Muscle of back (tissue), 11 donors: ENCODE data around the gene ACTRT2. TPM values are rescaled to one million over a fixed set of nuclear protein-coding genes. Genes with fewer than 3 reads are reported as not detected.

ENCODE experiments used
- DNase-seq, 3 donors: peaks; one replicate each; pipeline versions ENCODE4 v3.0.0 to v3.0.0-alpha.2; 2013
- polyA plus RNA-seq, 10 donors: library from polyadenylated mRNA; unstranded; fragments of 120-200 nt; gene quantifications; one replicate each; pipeline ENCODE4 v1.2.1, GENCODE V29; 2013; ENCODE audit not compliant: insufficient read length in 10 of 10

ACTRT2 gene
- polyA plus RNA-seq, 10 donors, result not detected

DNA sequence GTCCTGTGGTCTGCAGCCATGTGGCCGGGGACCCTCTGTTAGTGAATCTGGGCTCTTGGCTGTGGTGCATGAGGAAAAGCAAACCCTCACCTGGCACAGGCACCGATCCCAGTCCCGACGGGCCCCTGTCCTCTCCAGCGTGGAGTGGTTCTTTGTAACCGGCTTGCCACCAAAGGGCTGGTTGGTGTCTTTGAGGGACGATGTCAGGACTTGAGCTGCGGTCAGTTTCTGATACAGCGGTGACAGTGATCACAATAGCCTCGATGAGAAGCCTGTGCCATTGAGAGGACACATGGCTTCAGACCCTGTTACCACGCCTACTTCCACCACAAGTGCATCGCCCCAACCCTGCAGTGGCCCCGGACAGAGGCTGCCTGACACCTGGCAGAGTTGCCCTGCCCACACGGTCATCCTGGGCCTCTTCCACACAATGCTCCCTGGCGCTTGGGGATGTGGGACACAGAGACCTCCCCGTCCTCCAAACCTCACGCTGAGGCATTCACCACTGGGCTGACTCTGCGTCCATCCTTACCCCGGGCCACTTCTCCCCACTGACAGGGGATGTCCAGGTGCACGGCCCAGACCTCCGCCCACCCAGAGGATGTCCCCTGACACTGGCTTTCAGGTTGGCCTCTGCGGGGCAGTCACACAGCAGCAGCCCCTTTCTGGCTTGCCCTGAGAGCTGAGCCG lies 18.8 kb upstream of the ACTRT2 start:
- no peak for DNase-seq

DNA sequence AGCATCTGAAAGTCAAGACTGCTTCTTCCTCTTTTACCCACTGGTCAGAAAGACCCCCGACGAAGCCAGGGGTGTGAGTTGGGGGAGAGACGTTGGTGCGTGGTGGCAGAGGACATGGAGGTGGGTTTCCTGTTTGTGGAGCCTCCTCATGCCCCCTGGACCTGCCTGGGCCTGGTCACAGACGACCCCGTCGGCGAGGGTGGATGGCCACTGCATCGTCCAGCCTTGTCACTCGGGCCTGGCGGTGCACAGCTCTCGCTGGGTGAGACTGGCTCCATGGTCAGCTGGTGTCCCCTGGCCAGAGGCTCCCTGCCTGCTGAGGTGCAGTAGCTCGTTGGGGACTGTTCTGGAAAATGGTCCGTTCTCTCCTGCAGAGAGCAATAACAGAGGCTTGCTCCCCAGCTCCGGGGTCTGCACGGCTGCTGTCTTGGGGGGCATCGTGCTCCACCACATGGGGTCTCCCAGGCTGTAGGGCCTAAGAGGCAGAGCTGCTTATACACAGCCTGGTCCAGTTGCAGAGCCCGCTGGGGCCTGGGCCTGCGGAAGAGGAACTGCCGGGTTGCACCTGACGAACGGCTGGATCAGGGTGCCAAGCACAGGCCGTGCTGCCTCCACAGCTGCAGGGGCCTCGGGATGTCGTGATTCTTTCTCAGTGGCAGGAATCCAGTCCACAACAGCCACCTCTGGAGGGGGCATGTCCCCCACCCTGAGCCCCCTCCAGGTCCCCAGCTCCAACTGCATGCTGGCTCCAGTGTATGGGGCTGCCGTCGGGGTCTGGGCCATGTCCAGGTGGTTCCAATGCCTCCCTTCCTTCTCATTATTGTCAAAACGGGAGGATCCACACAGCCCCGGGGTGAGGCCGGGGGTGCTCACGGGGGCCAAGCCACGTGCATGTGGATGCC lies 18.0 kb upstream of the ACTRT2 start:
- no peak for DNase-seq

DNA sequence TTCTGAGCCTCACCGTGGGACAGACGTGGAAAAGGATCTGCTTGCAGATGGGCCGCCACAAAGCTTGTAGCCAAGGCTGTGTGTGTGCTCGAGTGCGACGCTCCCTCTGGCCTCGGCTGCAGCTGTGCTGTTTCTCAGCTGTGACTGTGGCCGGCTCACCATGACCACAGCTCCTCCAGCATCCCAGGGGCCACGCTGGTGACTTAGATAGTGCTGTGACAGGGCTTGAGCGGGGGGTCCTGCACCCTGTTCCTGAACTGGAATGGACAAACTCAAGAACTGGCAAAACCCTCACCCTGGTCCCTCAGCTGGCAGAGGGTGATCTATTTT lies 17.4 kb upstream of the ACTRT2 start:
- peak in 1 of 3 donors; percentile 52 for DNase-seq

DNA sequence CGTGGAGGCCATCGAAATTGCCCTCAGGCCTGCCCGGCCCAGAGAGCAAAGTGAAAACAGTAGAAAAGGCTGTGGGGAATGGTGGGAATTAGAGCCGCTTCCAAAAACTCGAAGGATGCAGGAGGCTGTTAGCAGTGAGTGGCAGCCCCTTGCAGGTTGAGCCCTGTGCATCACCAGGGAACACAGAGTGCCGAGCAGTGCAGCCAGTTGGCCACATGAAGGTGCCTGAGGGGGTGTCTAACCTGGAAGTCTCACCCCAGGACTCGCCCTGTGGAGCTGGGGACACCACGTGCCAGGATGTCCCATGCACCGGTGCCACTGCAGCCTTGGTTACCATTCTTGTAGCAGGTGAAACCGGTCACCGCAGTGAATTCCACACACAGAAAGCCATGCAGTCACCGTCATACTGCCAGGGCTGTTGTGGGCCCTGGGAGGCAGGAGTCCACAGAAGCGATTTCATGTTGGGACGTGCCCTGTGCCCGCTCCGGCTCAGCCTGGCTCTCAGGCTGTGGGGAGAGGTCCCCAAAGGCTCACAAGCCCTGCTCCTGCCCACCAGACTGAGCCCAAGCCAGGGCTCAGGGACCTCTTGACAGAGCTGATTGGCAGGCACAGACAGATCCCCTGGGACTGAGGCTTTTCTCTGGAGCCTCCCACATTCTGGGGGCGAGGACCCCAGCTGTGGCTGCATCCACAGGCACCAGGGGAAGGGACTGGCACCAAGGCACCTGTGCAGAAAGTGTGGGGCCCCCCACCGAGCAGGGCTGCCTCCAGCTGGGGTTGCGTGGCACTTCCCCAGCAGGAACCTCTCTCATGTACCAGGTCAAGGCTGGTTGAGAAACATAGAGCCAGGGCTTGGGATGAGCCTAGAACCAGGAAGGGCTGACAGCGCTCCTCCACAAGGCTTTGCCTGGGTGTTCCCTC lies 16.7 kb upstream of the ACTRT2 start:
- DNase-seq, result no peak

DNA sequence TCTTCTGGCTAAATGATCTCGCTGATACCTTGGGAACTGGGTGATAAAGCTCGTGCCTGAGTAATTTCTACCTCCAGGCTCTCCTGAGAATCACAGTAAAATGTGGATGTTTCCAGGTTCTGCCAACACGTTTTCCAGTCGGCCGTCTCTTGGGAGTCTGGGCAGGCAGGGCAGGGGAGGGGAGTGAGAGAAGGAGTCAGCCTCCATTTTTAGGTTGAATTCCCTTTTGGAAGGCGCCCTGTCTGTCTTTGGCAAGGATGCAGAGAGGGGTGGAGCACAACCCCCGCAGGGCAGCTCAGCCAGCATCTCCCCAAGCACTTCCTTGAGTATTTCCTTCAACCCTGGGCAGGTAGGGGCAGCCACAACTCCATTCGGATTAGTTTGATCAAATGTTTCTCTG lies 15.5 kb upstream of the ACTRT2 start:
- DNase-seq, result no peak

DNA sequence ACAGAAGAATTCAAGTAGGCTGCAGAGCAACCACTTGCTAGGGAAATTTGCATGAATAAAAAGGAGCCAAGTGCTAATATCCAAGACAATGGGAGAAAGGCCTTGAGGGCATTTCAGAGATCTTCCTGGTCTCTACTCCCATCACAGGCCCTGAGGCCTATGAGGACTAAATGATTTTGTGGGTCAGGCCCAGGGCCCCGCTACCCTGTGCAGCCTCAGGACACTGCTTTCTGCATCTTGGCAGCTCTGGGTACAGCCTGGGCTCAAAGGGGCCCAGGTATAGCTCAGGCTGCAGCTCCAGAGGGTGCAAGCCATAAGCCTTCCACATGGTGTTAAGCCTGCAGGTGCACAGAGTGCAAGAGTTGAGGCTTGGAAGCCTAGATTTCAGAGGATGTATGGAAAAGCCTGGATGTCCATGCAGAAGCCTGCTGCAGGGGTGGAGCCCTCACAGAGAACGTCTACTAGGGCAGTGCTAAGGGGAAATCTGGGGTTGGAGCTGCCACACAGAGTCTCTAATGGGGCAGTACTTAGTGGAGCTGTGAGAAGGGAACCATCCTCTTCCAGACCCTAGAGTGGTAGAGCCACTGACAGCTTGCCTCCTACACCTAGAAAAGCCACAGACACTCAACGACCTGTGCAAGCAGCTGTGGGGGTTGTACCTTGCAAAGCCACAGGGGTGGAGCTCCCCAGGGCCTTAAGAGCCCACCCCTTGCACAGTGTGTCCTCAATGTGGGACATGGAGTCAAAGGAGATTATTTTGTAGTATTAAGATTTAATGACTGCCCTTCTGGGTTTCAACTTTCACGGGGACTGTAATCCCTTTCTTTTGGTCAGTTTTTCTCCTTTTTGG lies 13.7 kb upstream of the ACTRT2 start:
- DNase-seq, result no peak

DNA sequence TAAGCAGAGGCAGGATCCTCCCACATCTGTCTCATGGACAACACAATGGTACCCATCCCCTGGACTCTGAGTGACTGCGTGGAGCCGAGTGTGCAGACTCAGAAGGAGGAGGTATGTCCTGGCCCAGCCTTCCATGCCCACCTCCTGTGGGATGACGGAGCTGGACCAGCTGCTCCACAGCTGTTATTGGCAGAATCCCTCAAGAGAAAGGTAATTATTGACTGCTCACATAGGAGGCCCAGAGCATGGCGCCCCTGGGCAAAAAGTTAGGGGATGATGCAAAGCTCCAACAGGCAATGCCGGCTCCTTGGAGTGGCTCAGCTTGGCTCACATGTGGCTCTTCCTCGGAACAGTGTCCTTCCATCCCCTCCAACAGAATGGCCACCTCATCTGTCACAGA lies 12.2 kb upstream of the ACTRT2 start:
- DNase-seq, result no peak

DNA sequence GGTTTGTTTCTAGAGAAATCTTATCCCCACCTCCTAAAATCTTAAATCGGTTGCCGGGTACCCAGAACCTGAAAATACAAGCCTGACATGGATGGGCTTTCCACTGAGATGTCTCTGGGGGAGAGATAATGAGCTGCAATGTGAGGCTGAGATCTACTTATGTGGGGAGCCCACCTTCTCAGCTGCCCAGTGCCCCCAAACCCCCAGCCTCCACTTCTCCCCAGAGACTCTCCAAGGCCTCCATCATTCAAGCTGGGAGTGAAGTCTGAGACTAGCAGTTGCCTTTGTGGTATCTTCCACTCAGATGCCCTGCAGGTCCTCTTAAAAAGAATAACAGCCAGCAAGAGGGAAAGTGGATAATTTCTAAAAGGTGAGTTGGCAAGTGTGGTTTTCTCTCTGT lies 11.7 kb upstream of the ACTRT2 start:
- DNase-seq, result no peak

DNA sequence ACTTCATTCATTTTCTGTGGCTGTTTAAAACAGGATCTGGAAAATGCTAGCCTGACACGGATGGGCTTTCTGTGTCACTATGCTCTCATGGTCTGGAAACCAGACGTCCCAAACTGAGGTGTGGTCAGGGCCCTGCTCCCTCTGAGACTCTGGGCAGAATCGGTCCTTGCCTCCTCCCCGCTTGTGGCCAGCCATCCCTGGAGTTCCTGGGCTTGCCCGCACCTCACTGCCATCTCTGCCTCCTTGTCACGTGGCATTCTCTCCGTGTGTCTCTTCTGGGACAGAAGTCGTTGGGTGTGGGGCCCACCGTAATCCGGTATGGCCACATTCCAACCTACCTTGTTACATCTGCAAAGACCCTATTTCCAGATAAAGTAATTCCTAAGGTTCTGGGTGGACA lies 10.1 kb upstream of the ACTRT2 start:
- no peak for DNase-seq

DNA sequence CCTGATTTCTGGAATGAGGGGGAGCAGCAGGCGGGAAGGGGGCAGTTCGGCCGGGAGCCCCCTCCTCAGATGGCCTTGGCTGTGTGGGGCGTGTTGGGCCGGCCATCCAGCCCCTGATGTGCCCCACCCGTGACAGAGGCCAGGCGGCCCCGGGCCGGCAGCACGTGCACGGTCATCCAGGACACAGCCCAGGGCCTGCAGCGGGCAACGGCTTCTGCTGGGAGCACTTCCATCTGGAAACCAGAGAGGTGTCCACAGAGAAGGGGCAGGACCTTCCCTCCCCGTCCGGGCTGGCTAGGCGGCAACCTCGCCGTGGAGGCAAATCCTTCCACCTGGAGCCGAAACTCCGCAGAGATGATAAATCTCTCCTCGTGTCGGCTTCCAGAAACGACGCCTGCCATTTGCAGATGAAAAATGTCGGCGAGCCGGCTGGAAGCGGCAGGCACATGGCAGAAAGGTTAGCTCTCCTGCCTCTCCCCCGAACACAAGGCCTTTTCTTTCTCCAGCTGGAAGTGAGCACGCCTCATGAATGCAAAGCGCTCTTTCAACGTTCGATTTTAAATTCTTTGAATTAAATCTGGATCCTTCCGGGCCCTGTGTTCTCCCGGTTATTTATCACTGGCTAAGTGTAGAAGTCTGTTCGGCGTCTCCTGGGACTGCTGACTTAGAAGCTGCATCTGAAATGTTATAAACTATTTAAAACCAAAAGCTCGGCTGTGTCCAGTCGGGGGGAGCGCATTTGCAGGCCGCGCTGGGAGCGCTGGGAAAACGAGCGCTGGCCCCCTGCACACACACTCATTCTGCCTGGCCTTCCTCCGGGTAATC lies 9.4 kb upstream of the ACTRT2 start:
- peak in 2 of 3 donors; percentile 32 to 70 for DNase-seq

DNA sequence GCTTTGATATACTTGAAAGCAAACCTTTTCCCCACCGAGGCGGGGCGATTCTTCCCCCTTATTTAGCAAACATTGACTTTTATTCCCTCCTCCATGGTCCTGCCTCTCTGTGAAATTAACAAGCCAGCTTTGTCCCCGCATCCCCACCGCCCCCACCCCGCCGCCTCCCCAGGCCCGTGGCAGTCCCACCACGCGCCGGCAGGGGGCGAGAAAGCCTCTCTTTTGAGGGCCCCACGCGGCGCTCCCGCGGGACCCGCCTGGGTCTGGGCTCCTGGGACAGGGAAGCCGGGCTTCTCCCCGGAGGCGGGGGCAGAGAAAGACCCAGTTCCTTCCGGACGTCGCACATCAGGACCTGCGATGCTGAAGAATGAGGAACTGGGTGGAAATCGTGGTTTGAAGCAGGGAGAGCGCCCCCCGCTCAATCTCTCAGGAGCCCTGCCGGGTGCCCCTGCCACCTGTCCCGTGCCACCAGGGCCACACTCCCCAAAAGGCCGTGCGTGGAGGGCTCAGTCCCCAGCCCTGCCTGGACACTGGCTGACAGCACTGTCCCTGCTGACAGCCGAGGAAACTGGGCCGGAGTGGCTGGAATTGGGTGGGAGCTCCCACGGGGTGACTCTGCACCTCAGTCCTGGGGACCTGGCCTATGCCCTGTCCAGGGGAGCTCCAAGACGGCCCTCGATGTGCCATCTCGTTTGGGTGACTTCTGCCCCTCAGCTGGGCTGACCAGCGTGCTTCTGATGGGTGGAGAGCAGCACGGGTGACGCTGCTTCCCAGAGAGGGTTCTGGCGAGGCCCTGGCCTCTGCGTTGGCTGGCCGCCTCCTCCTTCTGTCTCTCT lies 8.6 kb upstream of the ACTRT2 start:
- DNase-seq, result peak in 2 of 3 donors; percentile 27 to 32

DNA sequence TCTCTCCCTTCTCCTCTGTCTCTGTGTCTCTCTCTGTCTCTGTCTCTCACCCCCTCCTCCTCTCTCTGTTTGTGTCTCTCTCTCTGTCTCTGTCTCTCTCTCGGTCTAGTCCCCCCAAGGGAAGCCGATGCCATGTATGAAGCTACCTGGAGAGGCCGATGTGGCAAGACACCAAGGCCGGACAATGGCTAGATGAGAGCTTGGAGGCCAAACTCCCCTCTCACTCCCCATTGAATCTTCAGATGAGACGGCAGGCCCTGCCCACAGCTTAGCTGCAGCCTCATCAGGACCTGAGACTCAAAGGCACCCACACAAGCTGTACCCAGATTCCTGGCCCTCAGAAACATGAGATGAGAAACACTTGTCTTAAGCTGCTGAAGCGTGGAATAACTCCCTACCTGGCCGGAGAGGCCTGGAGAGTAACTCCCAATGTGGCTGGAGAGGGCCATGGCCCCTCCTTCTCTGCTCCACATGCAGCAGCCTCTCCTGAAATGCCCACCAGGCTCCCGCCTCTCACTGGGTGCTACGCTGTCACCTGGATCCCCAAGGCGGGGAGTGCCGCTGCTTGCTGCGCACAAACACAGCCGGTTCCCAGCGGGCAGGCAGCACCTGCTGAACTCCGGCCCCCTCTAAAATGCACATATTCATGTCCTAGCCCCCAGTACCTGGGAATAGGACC lies 7.8 kb upstream of the ACTRT2 start:
- no peak for DNase-seq

DNA sequence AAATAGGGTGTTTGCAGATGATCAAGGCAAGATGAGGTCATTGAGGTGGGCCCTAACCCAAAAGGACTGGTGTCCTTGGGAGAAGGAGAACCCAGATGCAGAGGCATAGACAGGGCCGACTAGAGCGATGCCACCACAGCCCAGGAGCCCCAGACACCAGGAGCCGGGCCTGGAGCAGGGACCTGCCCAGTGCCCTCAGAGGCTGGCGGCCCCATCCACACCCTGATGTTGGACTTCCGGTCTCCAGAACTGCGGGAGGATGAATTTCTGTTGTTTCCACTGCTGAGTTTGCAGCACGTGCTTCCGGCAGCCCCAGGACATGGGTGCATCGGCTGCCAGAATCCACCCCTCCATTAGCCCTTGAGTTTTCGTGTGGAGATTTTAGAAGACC lies 7.2 kb upstream of the ACTRT2 start:
- no peak for DNase-seq

DNA sequence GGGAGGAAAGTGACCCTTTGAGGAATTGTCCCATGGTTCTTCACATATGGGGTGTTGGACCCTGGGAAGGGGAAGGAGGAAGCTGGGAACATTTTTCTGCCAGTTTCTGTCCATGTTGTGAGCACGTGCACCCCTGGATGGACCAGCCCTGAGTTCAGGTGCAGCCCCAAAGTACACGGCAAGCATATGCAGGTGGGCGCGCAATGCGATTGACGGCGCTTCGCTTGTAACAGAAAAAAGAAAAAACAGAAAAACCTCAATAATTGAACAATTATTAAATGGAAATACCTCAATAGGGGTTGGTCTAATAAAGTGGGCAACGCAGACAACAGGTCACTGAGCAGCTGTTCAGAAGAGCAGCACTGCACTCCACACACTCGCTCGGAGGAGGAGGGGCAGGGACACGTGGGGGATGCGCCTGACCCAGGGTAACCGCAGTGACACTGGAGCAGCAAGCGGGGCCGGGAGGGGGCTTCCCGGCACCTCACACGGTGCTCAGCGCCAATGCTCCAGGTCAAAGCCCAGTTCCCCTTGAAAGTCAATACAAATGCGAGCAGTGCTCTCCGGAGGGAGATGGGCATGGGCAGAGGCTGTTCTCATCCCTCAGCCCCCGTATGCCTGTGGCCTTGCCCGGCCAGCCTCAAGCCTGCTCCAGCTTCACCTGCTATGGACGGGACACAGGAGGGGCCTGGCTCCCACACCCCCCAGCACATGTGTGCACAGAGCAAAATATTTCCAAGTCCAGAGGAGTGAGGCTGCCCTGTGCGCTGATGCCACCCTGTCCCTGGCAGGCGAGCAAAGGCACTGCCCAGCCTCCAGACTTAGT lies 6.6 kb upstream of the ACTRT2 start:
- no peak for DNase-seq

DNA sequence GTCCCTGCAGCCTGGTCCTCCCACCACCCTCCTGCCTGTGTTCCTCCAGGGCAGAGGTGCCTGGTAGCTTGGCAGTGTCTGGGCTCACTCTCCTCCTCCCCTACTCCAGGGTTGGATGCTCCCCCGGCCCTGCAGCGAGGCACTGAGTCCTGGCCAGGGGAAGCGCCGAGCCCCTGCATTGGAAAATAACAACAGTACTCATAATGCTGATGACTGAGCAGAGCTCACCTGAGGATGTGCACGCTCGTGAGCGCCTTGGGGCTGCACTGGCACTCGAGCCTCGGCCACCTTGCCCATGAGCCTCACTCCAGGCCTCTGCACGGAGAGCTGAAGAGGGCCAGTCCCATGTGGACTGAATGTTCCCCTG lies 6.0 kb upstream of the ACTRT2 start:
- DNase-seq, result no peak

DNA sequence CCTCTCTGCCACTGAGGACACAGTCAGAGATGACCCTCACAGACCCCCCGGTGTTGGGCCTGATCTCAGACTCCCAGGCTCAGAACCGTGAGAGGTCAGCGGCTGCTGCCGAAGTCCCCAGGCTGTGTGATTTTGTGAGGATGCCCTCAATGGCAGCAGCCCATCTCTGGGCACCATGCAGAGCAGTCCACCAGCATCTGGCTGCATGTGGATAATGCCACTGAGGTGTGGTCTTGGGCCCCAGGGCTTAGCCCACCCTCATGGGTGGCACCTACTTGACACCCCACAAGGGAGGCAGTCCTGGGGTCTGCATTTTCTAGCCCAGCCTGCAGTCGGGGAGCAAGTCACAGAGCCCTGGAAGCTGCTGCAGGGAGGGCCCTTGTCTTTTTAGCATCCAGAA lies 5.5 kb upstream of the ACTRT2 start:
- no peak for DNase-seq

DNA sequence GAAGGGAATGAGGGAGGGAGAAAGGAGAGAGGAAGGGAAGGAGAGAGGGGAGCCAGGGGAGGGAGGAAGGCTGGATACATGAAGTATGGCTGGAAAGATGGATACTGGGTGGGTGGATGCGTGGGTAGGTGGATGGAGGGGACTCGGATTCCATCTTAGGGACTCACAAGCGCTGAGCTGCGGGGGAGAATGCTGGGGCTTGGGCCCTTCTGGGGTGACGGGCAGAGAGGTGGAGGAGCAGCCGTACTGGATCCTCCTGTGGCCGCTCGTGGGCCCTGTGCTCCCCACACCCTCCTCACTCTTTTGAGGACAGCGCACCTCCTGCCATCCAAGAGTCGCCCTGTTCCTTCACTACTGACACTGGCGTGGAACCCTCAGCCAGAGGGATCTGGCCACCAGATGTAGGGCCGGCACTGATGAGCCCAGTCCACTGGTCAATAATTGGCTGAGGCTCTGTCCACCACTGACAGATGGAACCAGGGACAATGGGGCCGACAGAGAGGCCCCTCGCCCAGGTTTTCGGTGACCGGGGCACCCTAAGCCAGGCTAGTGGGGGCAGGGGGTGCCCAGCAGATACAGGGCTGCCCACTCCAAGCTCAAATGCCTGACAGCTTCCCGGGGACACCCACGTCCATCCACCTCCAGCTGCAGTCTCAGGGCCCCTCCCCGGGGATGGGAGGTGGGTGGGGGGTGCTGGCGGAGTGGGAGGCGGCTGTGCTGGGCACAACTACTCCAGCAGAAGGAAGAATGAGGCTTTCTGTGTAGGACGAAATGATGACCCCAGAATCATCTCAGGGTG lies 4.4 kb upstream of the ACTRT2 start:
- no peak for DNase-seq
